ENCODE results near the gene PGAM5. TPM values are rescaled to one million over a fixed set of nuclear protein-coding genes. Genes with fewer than 3 reads are reported as not detected.
A peak's percentile ranks its signal among the peaks of the same experiment; 100 is the strongest.

Gene PGAM5
- total and polyA plus RNA-seq, 2 of the 13 experiments (the other 11 are each of a cell fraction or from before 2014, with no cell fraction given), result 18.0 to 77.9 TPM

- TSS peak; percentile 91 for BruUV-seq (replicated peaks)
- FAIRE-seq (no peak), DNase-seq (ENCODE audit: low spot score) (no peak), ATAC-seq (peak; percentile 63)
- ChIA-PET CTCF (ENCODE audit: low intra/inter-chr PET ratio, low total read pairs) (no interaction called here), POLR2A (interaction anchor here (0.6 to 1.4 kb wide), 3 partner anchors 8 to 14 kb away, joined by 3 to 4 read pairs (median 4); no protein-coding TSS in a partner anchor)
- Histone ChIP-seq H4K20me1 (ENCODE audit: insufficient read depth, low read length) (no peaks in the 10 kb centered on the region), H3K79me2 (ENCODE audit: insufficient read depth, low read length) (peaks cover 35% of the 10 kb centered on the region), H3K9ac (ENCODE audit: insufficient read depth, low read depth, low read length) (peak overlapping the region; percentile 81), H3K4me1 (ENCODE audit: insufficient read depth, low read length) (peaks cover 19% of the 10 kb centered on the region), H3K4me3 (replicated peaks in 1 of 3; ENCODE audit: insufficient read depth in 1 of 3, low read depth in 2 of 3, low read length in 3 of 3) (peak overlapping the region; percentile 68 to 89 (median 75)), H3K27ac (ENCODE audit: extremely low read length, insufficient read depth, low read length) (peak overlapping the region; percentile 67), H3K36me3 (replicated peaks in 1 of 2; ENCODE audit: control insufficient read depth in 1 of 2, insufficient read depth in 2 of 2, low read length in 2 of 2) (peaks cover 4 to 10% of the 10 kb centered on the region in 2 experiments; a peak in 4 of 5 replicates), H3K27me3 (ENCODE audit: control insufficient read depth in 1 of 2, insufficient read depth in 2 of 2, low read length in 2 of 2) (no peaks in the 10 kb centered on the region), H3K9me3 (ENCODE audit: low read length) (no peaks in the 10 kb centered on the region), H3K4me2 (ENCODE audit: low read depth, low read length) (peak overlapping the region; percentile 84), H2AFZ (ENCODE audit: low read length) (no peak overlapping the region)
- WGBS (ENCODE audit: low lambda C conversion rate), result 0% methylated on average over 5 of the region's 26 CpGs
- intact Hi-C loops (cut with micrococcal nuclease; ENCODE audit: unreplicated experiment), result no loop called here
- in situ Hi-C loops (cut with HindIII; ENCODE audit: extremely low pct_ligation_motif_present, low pct_unique_long_range_greater_than_20kb), result no loop called here
- TF ChIP-seq ZNF672 (CRISPR knock-in tag; IDR thresholded peaks at IDR 0.05), result no peak
- TF ChIP-seq ZNF264 (CRISPR knock-in tag; IDR thresholded peaks at IDR 0.05), result no peak
- no peak for TF ChIP-seq WIZ (CRISPR knock-in tag; IDR thresholded peaks at IDR 0.05)
- TF ChIP-seq ZSCAN5A (CRISPR knock-in tag; IDR thresholded peaks at IDR 0.05; ENCODE audit: borderline replicate concordance), result no peak
- TF ChIP-seq ZNF230 (CRISPR knock-in tag; IDR thresholded peaks at IDR 0.05), result no peak; the same call in 1 of the 2 replicates
- no peak for TF ChIP-seq REST (IDR thresholded peaks at IDR 0.05; ENCODE audit: borderline replicate concordance in 1 of 2, low read depth in 1 of 2, low read length in 2 of 2)
- no peak for TF ChIP-seq ETV6 (CRISPR knock-in tag; conservative IDR thresholded peaks at IDR 0.05)
- no peak for TF ChIP-seq ZNF160 (CRISPR knock-in tag; IDR thresholded peaks at IDR 0.05)
- no peak for TF ChIP-seq NPAS2 (CRISPR knock-in tag; IDR thresholded peaks at IDR 0.05; ENCODE audit: borderline replicate concordance)
- peak; percentile 47; the same call in 1 of the 2 replicates for TF ChIP-seq MTF2 (CRISPR knock-in tag; IDR thresholded peaks at IDR 0.05; ENCODE audit: borderline replicate concordance)
- peak; percentile 9; the same call in 1 of the 2 replicates for TF ChIP-seq ZNF547 (CRISPR knock-in tag; IDR thresholded peaks at IDR 0.05)
- no peak for TF ChIP-seq ZNF136 (CRISPR knock-in tag; IDR thresholded peaks at IDR 0.05; ENCODE audit: low read depth)
- 0 out of 2 replicates have a peak, but pooled peaks have one; percentile 4 for TF ChIP-seq RFXAP (CRISPR knock-in tag; IDR thresholded peaks at IDR 0.05; ENCODE audit: borderline replicate concordance)
- peak; percentile 32; the same call in 1 of the 2 replicates for TF ChIP-seq THAP9 (CRISPR knock-in tag; IDR thresholded peaks at IDR 0.05; ENCODE audit: borderline replicate concordance)
- no peak for TF ChIP-seq ZNF576 (CRISPR knock-in tag; IDR thresholded peaks at IDR 0.05)
Measured at GRCh38 chr12:132710043-132710404, 618 bp upstream of the PGAM5 start.
